BE2C (cell line): ENCODE results near the gene SEPTIN12.
A peak's percentile ranks its signal among the peaks of the same experiment; 100 is the strongest.
"Not testable (repeated sequence)": the region's sequence is repeated elsewhere in the genome, so short reads cannot be mapped to it uniquely, and the experiment has no call there.

ENCODE experiments used
- DNase-seq: peaks from one replicate; pipeline ENCODE4 v3.0.0-alpha.2; 2020
- H3K27me3 ChIP-seq: fragments of 250-450 bp; sonication (Bioruptor Pico); 2 replicates; pipeline ENCODE4 v1.5.1; 2020; ENCODE audit warnings: mild to moderate bottlenecking
- H3K36me3 ChIP-seq: fragments of 250-450 bp; sonication (Bioruptor Pico); 2 replicates; pipeline ENCODE4 v1.5.1; 2020; ENCODE audit warnings: mild to moderate bottlenecking
- H3K4me1 ChIP-seq: fragments of 250-450 bp; sonication (Bioruptor Pico); 2 replicates; pipeline ENCODE4 v1.5.1; 2020
- H3K4me3 ChIP-seq: 2 replicates; pipeline ENCODE4 v1.5.1; 2011; ENCODE audit warnings: low read depth, low read length
- H3K9me3 ChIP-seq: fragments of 250-450 bp; sonication (Bioruptor Pico); 2 replicates; pipeline ENCODE4 v1.5.1; 2020
- CTCF ChIP-seq: IDR thresholded peaks from 2 replicates; pipeline ENCODE4 v1.5.1; 2012; ENCODE audit warnings: mild to moderate bottlenecking, low read depth, low read length

SEPTIN12 gene

GRCh38 chr16:4744555-4745273 lies 43.4 kb downstream of the SEPTIN12 start:
- TF ChIP-seq CTCF = no peak
- no peaks in the 10 kb centered on the region for H3K27me3 ChIP-seq
- H3K9me3 ChIP-seq = no peaks in the 10 kb centered on the region
- DNase-seq = no peak
- H3K4me3 ChIP-seq = no peak overlapping the region
- H3K4me1 ChIP-seq = no peaks in the 10 kb centered on the region; the same call in 1 of the 2 replicates
- H3K36me3 ChIP-seq = no peaks in the 10 kb centered on the region

GRCh38 chr16:4743226-4743878 lies 44.8 kb downstream of the SEPTIN12 start:
- no peaks in the 10 kb centered on the region for H3K36me3 ChIP-seq
- no peak overlapping the region for H3K4me3 ChIP-seq
- no peaks in the 10 kb centered on the region; the same call in 1 of the 2 replicates for H3K4me1 ChIP-seq
- H3K9me3 ChIP-seq = no peaks in the 10 kb centered on the region
- no peaks in the 10 kb centered on the region for H3K27me3 ChIP-seq
- no peak for TF ChIP-seq CTCF
- DNase-seq = no peak

- not testable (repeated sequence) for DNase-seq, H3K9me3 ChIP-seq
These were observed 49.8 kb downstream of the SEPTIN12 start for GRCh38 chr16:4738370-4738769.

GRCh38 chr16:4737545-4737944 lies 50.6 kb downstream of the SEPTIN12 start:
- no peak overlapping the region for H3K4me3 ChIP-seq
- H3K27me3 ChIP-seq = no peaks in the 10 kb centered on the region
- H3K9me3 ChIP-seq = no peaks in the 10 kb centered on the region
- H3K36me3 ChIP-seq = no peaks in the 10 kb centered on the region
- TF ChIP-seq CTCF = no peak
- no peaks in the 10 kb centered on the region for H3K4me1 ChIP-seq
- no peak for DNase-seq

More at GRCh38 chr16:4738370-4738769, 49.8 kb downstream of the SEPTIN12 start:
- not testable (repeated sequence) for H3K27me3 ChIP-seq, H3K4me3 ChIP-seq, H3K4me1 ChIP-seq, H3K36me3 ChIP-seq

GRCh38 chr16:4736546-4736945 lies 51.6 kb downstream of the SEPTIN12 start:
- H3K36me3 ChIP-seq = no peaks in the 10 kb centered on the region
- H3K4me3 ChIP-seq = no peak overlapping the region
- H3K4me1 ChIP-seq = no peaks in the 10 kb centered on the region
- H3K9me3 ChIP-seq = no peaks in the 10 kb centered on the region
- DNase-seq = no peak
- no peak for TF ChIP-seq CTCF
- H3K27me3 ChIP-seq = no peaks in the 10 kb centered on the region

GRCh38 chr16:4734730-4735535 lies 53.2 kb downstream of the SEPTIN12 start:
- no peaks in the 10 kb centered on the region for H3K4me1 ChIP-seq
- TF ChIP-seq CTCF = no peak
- no peaks in the 10 kb centered on the region for H3K9me3 ChIP-seq
- H3K4me3 ChIP-seq = peak overlapping the region; percentile 85
- peak; percentile 97 for DNase-seq
- H3K36me3 ChIP-seq = peaks cover 7% of the 10 kb centered on the region
- H3K27me3 ChIP-seq = no peaks in the 10 kb centered on the region
